Neuronal stem cell (in vitro differentiated cells): Measurements from ENCODE around the gene TSPAN6.

Experiments used
- DNase-seq: peaks from one replicate; pipeline ENCODE4 v3.0.0-alpha.2; 2013; ENCODE audit warnings: low spot score
- H2AFZ ChIP-seq: one replicate; pipeline ENCODE4 v1.6.1; 2013; ENCODE audit warnings: mild to moderate bottlenecking, low read length, inconsistent platforms
- H2AK5ac ChIP-seq: 2 replicates; pipeline ENCODE4 v1.6.1; 2013; ENCODE audit warnings: low read depth, mild to moderate bottlenecking, inconsistent platforms, low read length, moderate library complexity, mixed read lengths
- H2BK120ac ChIP-seq: 2 replicates; pipeline ENCODE4 v1.6.1; 2013; ENCODE audit warnings: low read depth, mild to moderate bottlenecking, inconsistent platforms, low read length, moderate library complexity, mixed read lengths
- H2BK12ac ChIP-seq: one replicate; pipeline ENCODE4 v1.6.1; 2013; ENCODE audit warnings: low read length, inconsistent platforms
- H2BK15ac ChIP-seq: 2 replicates; pipeline ENCODE4 v1.6.1; 2013; ENCODE audit warnings: mild to moderate bottlenecking, low read length, inconsistent platforms, mixed read lengths
- H2BK5ac ChIP-seq: one replicate; pipeline ENCODE4 v1.6.1; 2013; ENCODE audit warnings: inconsistent platforms, mild to moderate bottlenecking, low read length, moderate library complexity
- H3K14ac ChIP-seq: one replicate; pipeline ENCODE4 v1.6.1; 2013; ENCODE audit warnings: low read length, inconsistent platforms
- H3K18ac ChIP-seq: 2 replicates; pipeline ENCODE4 v1.6.1; 2013; ENCODE audit warnings: low read length, inconsistent platforms
- H3K23ac ChIP-seq: 2 replicates; pipeline ENCODE4 v1.6.1; 2013; ENCODE audit warnings: low read depth, mild to moderate bottlenecking, mixed read lengths, low read length, inconsistent platforms; ENCODE audit not compliant: poor library complexity
- H3K27ac ChIP-seq: replicated peaks from 3 replicates; pipeline ENCODE4 v1.5.1; 2013; ENCODE audit warnings: low read length, inconsistent platforms
- H3K27me3 ChIP-seq, 3 experiments: 2 replicates each; pipeline ENCODE4 v1.6.1; 2013; ENCODE audit warnings: low read length in 3 of 3, mild to moderate bottlenecking in 2 of 3, inconsistent platforms in 1 of 3, low read depth in 1 of 3, mixed read lengths in 1 of 3, moderate library complexity in 1 of 3; ENCODE audit not compliant: control insufficient read depth in 3 of 3, insufficient read depth in 3 of 3
- H3K36me3 ChIP-seq, 2 donors: replicated peaks in 1 of 2; 2 replicates each; pipeline ENCODE4 v1.6.1; 2013; ENCODE audit warnings: low read length in 2 of 2; ENCODE audit not compliant: control insufficient read depth in 2 of 2, insufficient read depth in 2 of 2
- H3K4ac ChIP-seq: 2 replicates; pipeline ENCODE4 v1.6.1; 2013; ENCODE audit warnings: inconsistent platforms, mild to moderate bottlenecking, low read length, moderate library complexity
- H3K4me1 ChIP-seq, 2 donors: 1 replicate in 1 of 2; 2 replicates in 1 of 2; pipeline ENCODE4 v1.6.1; 2013; ENCODE audit warnings: low read length in 2 of 2, low read depth in 1 of 2; ENCODE audit not compliant: control insufficient read depth in 2 of 2, insufficient read depth in 1 of 2
- H3K4me2 ChIP-seq: one replicate; pipeline ENCODE4 v1.6.1; 2013; ENCODE audit warnings: mild to moderate bottlenecking, low read length, inconsistent platforms; ENCODE audit not compliant: insufficient read depth, poor library complexity, severe bottlenecking
- H3K4me3 ChIP-seq, 2 donors: 2 replicates each; pipeline ENCODE4 v1.5.1; 2013; ENCODE audit warnings: low read length in 2 of 2, mild to moderate bottlenecking in 2 of 2, inconsistent platforms in 1 of 2, moderate library complexity in 1 of 2
- H3K79me1 ChIP-seq: one replicate; pipeline ENCODE4 v1.6.1; 2013; ENCODE audit warnings: low read depth, mild to moderate bottlenecking, inconsistent platforms, low read length, moderate library complexity
- H3K9ac ChIP-seq: one replicate; pipeline ENCODE4 v1.6.1; 2013; ENCODE audit warnings: mild to moderate bottlenecking, low read depth, low read length, inconsistent platforms; ENCODE audit not compliant: poor library complexity
- H3K9me3 ChIP-seq, 2 donors: replicated peaks in 1 of 2; 2 replicates each; pipeline versions ENCODE3 to v1.6.1; 2013; ENCODE audit warnings: low read length in 2 of 2, mild to moderate bottlenecking in 2 of 2, inconsistent platforms in 1 of 2, low read depth in 1 of 2, mixed read lengths in 1 of 2, moderate library complexity in 1 of 2; ENCODE audit not compliant: control insufficient read depth in 2 of 2, insufficient read depth in 1 of 2
- H4K8ac ChIP-seq: one replicate; pipeline ENCODE4 v1.6.1; 2013; ENCODE audit warnings: low read depth, mild to moderate bottlenecking, inconsistent platforms, low read length, moderate library complexity
- H4K91ac ChIP-seq: one replicate; pipeline ENCODE4 v1.6.1; 2013; ENCODE audit warnings: low read length, low read depth, mild to moderate bottlenecking, inconsistent platforms; ENCODE audit not compliant: poor library complexity
- WGBS, 2 donors: extraction: QIAGEN DNeasy Blood & Tissue Kit; methylation state at CpG; one replicate each; pipeline ENCODE4 v1.1.7; 2013; ENCODE audit warnings: missing lambda C conversion rate in 2 of 2, mixed read lengths in 1 of 2; ENCODE audit not compliant: insufficient read length in 2 of 2, insufficient replicate concordance in 1 of 2; ENCODE audit errors: extremely low coverage in 2 of 2; 5-methylcytosine and 5-hydroxymethylcytosine counted together

TSPAN6 gene

DNA sequence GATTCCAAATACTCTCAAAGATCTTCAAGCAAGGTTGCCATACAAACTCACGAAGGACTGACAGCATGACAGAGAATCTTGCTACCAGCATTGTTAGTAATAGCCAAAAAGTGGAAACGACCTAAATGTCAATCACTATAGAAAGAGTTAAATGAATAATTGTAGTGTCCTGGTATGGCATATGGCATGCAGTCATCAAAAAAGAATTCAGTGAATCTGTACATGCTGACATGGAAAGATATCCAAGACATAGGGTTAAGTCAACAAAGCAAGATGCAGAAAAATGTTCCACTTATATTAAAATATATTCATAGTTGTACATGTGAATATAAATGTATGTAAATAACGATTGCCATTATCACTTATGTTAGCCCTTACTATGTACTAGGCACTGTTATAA, 45.0 kb upstream of the TSPAN6 start:
- Histone ChIP-seq H3K18ac (no peak overlapping the region), H3K4me1 (no peaks in the 10 kb centered on the region), H3K27ac (no peak overlapping the region), H2AK5ac (no peak overlapping the region), H3K14ac (no peak overlapping the region), H2AFZ (no peak overlapping the region), H3K36me3 (no peaks in the 10 kb centered on the region), H3K23ac (no peak overlapping the region), H3K27me3 (peaks cover 0 to 5% (median 0%) of the 10 kb centered on the region in 3 experiments), H3K9ac (no peak overlapping the region), H4K8ac (no peak overlapping the region), H3K4me3 (no peak overlapping the region), H3K79me1 (no peaks in the 10 kb centered on the region), H2BK5ac (no peak overlapping the region), H3K4me2 (no peak overlapping the region), H3K9me3 (no peaks in the 10 kb centered on the region), H2BK120ac (no peak overlapping the region), H2BK12ac (no peak overlapping the region), H3K4ac (no peak overlapping the region), H2BK15ac (no peak overlapping the region), H4K91ac (no peak overlapping the region)
- WGBS, 2 donors, result no CpG with 5 or more reads among the region's 3 CpGs
- DNase-seq, result no peak

- no peak for DNase-seq
- no CpG with 5 or more reads among the region's 2 CpGs for WGBS, 2 donors
- Histone ChIP-seq H2BK15ac (no peak overlapping the region), H3K9ac (no peak overlapping the region), H3K36me3 (no peaks in the 10 kb centered on the region), H3K4me1 (no peaks in the 10 kb centered on the region), H3K9me3 (no peaks in the 10 kb centered on the region), H2BK12ac (no peak overlapping the region), H4K91ac (no peak overlapping the region), H3K23ac (no peak overlapping the region), H3K14ac (no peak overlapping the region), H3K27ac (no peak overlapping the region), H2BK120ac (no peak overlapping the region), H2AFZ (no peak overlapping the region), H3K4me3 (no peak overlapping the region), H3K4me2 (no peak overlapping the region), H4K8ac (no peak overlapping the region), H3K4ac (no peak overlapping the region), H3K79me1 (no peaks in the 10 kb centered on the region), H3K18ac (no peak overlapping the region), H2BK5ac (no peak overlapping the region), H2AK5ac (no peak overlapping the region), H3K27me3 (peaks cover 0 to 5% (median 0%) of the 10 kb centered on the region in 3 experiments)
These were observed 44.1 kb upstream of the TSPAN6 start for GRCh38 chrX:100680756-100681155.

- H3K18ac ChIP-seq, result no peak overlapping the region
- DNase-seq, result no peak
- no peaks in the 10 kb centered on the region for H3K79me1 ChIP-seq
- no peaks in the 10 kb centered on the region for H3K4me1 ChIP-seq
- H3K14ac ChIP-seq, result no peak overlapping the region
- H2BK12ac ChIP-seq, result no peak overlapping the region
- H3K9me3 ChIP-seq, result no peaks in the 10 kb centered on the region
- no peak overlapping the region for H2BK5ac ChIP-seq
- no peak overlapping the region for H4K91ac ChIP-seq
- H4K8ac ChIP-seq, result no peak overlapping the region
- no peak overlapping the region for H3K27ac ChIP-seq
- H3K4me2 ChIP-seq, result no peak overlapping the region
- no peaks in the 10 kb centered on the region for H3K36me3 ChIP-seq
- H3K27me3 ChIP-seq, result peaks cover 0 to 5% (median 0%) of the 10 kb centered on the region in 3 experiments
- H2AK5ac ChIP-seq, result no peak overlapping the region
- H2BK15ac ChIP-seq, result no peak overlapping the region
- no peak overlapping the region for H3K4me3 ChIP-seq
- no peak overlapping the region for H3K9ac ChIP-seq
- WGBS, 2 donors, result no CpG with 5 or more reads among the region's 5 CpGs
- no peak overlapping the region for H3K23ac ChIP-seq
- no peak overlapping the region for H2AFZ ChIP-seq
- no peak overlapping the region for H3K4ac ChIP-seq
- H2BK120ac ChIP-seq, result no peak overlapping the region
These were observed 41.1 kb upstream of the TSPAN6 start for GRCh38 chrX:100677611-100678181.

DNA sequence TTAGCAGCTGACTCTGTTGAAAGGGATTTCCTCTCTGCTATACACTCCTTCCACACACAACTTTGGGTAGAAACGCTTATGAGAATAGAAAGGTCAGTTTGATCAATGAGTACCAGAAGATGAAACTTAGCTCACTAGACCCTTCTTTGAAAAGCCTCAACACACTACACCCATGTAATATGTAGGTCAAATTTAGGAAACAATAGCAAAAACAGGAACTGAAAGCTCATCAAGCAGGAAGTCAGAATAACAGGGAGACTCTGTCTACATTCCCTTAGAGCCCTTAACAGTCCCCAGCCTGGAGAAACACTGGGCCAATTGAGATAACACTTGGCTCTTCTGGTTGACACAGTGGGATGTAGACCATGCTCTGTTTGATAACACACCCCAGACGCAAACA, 38.1 kb upstream of the TSPAN6 start:
- Histone ChIP-seq H3K79me1 (no peaks in the 10 kb centered on the region), H3K4me3 (no peak overlapping the region), H3K23ac (no peak overlapping the region), H3K9me3 (no peaks in the 10 kb centered on the region), H3K4me1 (no peaks in the 10 kb centered on the region), H2AFZ (no peak overlapping the region), H2BK5ac (no peak overlapping the region), H2AK5ac (no peak overlapping the region), H3K18ac (no peak overlapping the region), H4K8ac (no peak overlapping the region), H3K36me3 (no peaks in the 10 kb centered on the region), H3K14ac (no peak overlapping the region), H2BK15ac (no peak overlapping the region), H3K27ac (no peak overlapping the region), H3K4ac (no peak overlapping the region), H3K9ac (no peak overlapping the region), H2BK120ac (no peak overlapping the region), H3K4me2 (no peak overlapping the region), H4K91ac (no peak overlapping the region), H2BK12ac (no peak overlapping the region), H3K27me3 (peaks cover 0 to 3% (median 0%) of the 10 kb centered on the region in 3 experiments)
- WGBS, 2 donors, result no CpG with 5 or more reads among the region's 2 CpGs
- no peak for DNase-seq
